ENCODE results near the gene ADAMTS6.

- TF ChIP-seq POLR2A (IDR thresholded peaks at IDR 0.05; ENCODE audit: low read length) (no peak), GATA1 (IDR thresholded peaks at IDR 0.05; ENCODE audit: low read depth, low read length) (no peak)
Observed at GRCh38 chr5:65113771-65114170, 367.9 kb downstream of the ADAMTS6 start.
